Fibroblast of peridontal ligament (primary cell): ENCODE measurements around the gene TMEM253.

Source experiments
- DNase-seq: peaks from one replicate; pipeline ENCODE4 v3.0.0-alpha.2; 2010; ENCODE audit errors: extremely low read depth

The TMEM253 gene

DNA sequence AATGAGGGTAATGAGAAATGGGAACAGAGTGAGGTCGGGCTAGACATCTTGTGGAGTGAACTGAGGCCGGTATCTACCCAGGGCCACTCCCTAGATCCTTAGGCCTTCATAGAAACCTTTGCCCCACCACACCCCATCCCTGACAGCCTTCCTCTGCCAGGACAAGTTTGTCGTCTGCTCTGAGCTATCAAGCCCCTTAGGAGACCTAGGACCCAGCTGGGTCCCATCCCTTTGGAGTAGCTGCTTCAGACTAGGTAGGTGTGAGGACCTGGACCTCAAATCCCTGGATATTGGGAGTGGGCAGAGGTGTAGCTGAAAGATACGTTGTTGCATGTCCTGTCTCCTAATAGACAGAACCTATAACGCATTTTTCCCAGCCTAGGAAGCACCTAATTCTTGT, at the start of gene TMEM253:
Gene TMEM253, plus strand, starts transcription at position 136 of the 400 bp plus-strand sequence. CDS start 278 bp downstream, outside the sequence.
- DNase-seq = no peak

DNA sequence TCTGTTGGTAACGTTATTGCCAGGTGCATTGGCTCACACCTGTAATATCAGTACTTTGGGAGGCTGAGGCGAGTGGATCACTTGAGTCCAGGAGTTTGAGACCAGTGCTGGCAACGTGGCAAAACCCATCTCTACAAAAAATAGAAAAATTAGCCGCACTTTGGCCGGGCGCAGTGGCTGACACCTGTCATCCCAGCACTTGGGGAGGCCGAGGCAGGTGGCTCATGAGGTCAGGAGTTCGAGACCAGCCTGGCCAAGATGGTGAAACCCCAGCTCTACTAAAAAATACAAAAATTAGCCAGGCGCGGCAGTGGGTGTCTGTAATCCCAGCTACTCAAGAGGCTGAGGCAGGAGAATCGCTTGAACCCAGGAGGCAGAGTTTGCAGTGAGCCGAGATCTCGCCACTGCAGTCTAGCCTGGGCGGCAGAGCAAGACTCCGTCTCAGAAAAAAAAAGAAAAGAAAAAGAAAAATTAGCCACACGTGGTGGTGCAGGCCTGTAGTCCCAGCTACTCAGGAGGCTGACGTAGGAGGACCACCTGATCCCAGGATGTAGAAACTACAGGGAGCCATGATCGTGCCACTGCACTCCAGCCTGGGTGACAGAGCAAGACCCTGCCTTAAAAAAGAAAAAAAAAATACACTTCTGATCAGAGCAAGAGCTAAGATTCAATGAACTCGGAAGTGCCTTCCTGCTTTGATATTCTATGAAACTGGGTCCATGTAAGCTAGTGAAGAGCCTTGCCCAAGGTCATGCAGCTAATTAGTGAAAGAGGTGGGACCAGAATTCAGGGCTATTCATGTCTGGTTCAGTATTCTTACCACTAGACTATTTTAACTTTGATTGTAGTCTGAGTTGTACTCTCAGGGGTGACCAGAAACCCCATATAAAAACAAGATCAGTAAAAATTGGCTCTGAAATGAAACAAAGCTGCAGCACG, 47.4 kb upstream of the TMEM253 start:
- DNase-seq = no peak

DNA sequence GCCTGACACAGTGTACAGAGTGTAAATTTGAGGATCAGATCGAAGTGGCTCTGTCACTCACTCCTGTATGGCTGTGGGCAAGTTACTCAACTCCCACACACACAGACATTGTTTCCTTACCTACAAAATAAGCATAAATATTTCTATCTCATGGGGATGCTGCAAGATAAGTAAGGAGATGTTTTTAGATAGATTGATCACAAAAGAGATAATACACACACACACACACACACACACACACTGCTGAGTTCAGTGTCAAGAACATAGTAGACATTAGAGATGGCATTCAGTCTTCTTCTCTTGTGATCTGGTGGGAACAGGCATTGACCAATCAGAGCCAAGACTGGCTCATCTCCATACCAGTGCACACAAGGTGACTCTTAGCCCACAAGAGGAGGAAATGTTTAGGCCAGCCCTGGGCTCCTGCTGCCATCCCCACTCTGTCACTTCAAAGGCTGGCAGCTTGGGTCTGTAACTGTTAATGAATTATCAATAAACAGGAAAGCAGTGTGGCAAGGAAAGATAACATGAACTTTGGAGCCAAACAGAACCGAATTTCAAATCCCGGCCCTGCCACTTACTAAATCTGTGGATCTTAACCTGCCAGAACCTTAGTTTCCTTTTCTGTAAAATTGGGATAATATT, 46.6 kb upstream of the TMEM253 start:
- DNase-seq = no peak

DNA sequence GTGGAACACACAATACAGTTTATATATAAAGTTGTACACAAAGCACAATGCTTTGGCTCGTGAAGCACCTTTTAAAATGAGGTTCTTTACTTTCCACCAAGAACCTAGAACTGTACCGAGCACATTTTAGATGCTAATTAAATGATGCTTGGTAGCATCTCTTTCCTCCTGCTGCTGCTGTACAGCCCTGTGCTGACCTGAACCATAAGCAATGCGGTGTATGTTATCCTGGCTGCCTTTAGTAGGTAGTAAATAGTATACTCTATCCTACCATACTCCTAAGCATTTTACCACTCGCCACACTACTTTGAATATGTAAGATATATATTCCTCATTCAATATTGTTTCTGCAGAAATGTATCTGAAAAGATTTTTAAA, 46.1 kb upstream of the TMEM253 start:
- DNase-seq = no peak

DNA sequence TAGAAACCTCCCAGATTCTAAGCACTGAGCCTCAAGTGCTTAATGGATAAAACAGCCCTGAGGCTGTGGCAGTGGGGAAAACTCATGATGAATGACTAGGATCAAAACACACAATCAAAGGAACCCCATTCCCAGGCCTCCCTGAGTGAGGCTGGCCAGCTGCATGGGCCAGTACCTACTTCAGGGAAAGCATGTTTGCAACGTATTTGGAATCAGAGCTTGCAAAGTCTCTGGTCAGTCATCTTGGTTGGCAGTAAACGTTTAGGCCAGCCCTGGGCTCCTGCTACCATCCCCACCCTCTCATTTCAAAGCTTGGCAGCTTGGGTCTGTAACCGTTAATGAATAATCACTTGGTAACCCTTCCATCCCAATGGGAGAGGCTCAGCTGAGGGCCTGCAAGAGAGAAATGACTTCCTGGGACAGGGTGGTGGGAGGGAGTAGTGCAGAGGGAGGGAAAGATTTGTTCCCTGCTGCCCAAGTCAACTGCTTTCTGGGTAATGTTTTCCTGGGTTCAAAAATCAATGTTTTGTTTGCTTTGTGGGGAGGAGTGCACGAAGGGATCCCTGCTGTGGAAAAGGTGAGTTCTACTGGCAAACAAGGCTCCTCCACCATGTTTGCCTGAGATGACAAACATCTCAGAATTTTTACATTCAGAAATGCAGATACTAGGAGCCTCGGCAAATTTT, 45.3 kb upstream of the TMEM253 start:
- no peak for DNase-seq

DNA sequence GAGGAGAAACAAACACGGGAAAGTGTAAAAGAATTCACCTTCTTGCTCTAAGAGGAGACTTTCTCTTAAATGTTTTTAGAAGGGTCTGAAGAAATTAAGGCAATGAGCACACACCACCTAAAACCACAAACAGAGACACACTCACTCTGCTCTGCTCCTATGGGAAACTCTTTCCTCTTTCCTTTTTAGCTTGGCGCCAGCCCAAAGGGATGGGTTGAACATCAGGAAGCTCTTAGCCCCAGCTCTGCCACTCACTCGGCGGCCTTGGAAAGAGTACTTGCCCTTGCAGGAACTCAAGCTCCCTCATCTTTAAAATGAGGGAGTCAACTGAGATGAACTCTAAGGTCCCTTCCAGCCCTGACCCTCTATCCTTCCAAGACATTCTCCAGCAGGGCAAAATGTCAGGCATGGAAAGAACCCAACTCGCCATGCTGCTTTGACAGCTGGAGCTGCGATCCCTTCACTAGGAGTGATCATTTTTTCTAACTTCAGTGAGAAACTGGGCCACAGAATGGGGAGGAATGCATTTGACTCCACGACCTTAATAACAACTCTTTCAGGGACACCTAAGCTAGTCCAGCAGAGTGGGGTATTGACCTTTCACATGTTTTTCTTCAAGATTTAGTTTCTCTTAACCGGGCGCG, 44.2 kb upstream of the TMEM253 start:
- DNase-seq = peak; percentile 77

DNA sequence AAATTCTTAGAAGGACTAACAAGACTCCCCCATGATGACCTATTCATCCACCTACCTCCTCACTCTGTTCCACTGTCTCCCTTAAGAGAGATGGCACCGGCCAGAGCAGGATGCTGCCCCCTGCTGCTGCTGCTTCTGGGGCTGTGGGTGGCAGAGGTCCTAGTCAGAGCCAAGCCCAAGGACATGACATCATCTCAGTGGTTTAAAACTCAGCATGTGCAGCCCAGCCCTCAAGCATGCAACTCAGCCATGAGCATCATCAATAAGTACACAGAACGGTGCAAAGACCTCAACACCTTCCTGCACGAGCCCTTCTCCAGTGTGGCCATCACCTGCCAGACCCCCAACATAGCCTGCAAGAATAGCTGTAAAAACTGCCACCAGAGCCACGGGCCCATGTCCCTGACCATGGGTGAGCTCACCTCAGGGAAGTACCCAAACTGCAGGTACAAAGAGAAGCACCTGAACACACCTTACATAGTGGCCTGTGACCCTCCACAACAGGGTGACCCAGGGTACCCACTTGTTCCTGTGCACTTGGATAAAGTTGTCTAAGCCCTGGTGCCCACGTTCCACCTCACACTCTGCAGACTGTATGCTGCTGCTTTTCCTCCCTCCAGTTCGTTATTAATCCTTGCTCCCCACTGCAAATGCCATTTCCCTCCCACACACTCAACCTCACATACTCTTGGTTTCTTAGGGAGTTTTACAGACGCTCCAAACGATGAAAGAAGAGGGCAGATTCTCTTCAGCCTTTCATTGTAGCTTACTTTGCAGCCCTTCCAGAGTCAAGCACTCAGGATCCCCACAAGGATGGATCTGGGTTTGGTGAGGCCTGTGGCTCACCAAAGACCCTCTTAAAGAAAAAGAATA, 42.8 kb upstream of the TMEM253 start, which contains the start of gene RNASE8:
Gene RNASE8, plus strand, starts transcription at position 20 of the 873 bp plus-strand sequence. Its CDS starts 71 bp downstream, at position 91.
- peak; percentile 23 for DNase-seq

DNA sequence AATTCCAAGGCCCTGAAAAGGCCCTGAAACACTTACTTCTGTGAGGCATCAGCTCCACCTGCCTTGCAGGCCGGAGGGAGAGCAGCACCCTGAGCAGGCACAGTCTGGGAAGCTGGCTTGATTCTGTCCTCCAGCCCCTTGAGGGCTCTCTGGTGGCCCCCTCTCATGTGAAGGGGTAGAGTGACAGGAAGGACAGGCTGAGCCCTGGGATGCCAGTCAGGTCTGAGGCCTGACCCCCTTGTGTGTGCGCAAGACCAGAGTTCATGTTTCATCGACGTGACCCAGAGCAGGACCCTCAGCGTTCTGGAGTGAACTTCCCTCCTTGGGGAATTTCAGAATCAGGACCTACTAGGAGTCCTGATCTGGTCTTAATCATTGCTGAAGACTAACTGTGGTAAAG, 42.0 kb upstream of the TMEM253 start:
- no peak for DNase-seq

DNA sequence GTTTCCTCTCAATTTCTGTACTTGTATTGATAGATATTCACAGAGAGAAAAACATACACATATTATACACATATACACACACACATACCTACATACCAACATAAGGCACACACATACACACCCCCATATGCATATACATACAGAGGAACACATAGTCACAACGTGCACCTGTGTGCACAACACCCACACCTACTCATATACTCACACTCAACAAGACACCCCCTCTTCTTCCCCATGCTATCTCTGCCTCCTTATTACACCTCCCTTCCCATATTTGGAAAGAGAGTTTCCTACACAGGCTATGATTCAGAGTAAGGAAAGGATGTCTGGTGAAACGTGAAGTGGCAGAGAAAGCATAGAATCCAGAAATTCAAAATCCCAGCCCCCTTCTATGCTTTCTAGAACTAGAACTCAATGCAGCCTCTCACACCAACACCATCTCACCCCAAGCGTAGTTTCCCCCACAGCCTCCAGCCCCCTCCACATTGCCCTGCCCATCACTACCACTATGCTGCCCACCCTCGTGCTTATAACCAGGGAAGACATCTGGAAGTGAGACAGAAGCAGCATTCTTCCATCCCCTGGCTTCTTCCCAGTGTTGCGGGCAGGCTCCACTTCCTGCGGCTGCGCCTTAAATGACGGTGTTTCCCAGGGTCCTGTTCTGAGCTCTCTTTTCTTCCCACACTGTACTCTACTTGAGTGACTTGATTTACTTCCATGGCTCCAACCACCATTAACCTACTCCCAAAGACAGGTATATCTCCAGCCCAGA, 40.8 kb upstream of the TMEM253 start:
- peak; percentile 46 for DNase-seq

DNA sequence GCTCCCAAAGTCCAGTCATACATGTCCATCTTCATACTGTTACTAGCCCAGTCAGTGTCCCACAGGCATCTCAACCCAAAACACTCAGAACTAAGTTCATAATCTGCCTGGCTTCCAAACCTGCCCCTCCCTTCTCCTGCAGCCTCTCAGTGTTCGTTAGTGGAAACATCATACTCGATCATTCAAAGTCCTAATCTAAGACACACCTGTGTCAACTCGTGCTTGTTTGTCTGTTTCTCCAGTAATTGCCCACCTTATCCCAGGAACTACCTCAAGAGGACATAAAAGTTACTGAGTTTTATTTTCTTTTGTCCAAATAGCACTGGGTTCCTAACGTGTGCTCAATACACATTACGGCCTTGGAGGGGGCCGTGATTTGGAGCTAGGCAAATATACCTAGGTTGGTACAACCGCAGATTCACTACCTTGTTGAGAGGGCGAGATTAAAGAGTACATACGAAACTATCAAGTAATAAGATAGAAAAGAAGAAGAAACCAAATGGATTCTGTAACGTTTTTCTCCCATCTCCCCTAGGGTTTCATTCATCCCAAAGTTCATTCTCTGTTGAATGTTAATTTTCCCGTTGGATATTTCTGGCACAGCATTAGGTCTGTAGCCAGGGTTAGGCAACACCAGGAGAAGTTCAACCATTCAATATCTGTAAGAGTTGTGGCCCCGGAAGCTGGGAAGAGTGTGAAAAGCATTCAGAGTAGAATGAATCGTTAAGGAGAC, 40.1 kb upstream of the TMEM253 start:
- no peak for DNase-seq

DNA sequence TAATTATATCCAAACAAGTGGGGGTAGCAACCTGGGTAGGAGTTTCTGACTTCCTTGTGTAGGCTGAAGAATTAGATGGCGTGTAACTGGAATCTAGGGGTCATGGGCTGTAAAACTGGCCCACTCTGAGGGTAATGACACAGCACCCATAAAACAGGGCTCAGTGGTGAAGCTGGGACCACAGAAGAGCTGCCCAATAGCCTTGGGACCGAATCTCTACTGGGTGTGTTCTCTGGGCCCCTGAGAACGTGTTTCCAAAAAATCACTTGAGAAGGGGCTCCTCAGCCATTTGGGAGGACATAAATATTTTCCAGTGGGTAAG, 39.6 kb upstream of the TMEM253 start:
- DNase-seq = no peak

DNA sequence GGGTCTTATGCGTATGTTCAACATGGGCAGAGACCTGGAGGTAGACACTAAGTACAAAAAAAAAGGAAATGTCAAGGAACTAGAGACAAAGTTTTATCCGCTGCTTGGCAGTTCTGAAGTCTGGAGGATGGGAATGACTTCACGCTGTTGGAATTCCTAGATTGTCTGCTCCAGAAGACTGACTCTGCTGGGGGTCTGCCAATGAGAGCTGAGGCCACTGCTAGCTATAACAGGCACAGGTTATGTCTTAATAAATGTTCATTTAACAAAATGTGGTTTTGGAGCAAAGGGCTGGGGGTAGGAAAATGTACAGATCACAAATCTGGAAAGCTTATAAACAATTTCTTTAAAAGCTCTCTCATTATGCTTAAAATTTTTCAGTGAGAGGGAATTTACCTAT, 37.4 kb upstream of the TMEM253 start:
- peak; percentile 75 for DNase-seq

DNA sequence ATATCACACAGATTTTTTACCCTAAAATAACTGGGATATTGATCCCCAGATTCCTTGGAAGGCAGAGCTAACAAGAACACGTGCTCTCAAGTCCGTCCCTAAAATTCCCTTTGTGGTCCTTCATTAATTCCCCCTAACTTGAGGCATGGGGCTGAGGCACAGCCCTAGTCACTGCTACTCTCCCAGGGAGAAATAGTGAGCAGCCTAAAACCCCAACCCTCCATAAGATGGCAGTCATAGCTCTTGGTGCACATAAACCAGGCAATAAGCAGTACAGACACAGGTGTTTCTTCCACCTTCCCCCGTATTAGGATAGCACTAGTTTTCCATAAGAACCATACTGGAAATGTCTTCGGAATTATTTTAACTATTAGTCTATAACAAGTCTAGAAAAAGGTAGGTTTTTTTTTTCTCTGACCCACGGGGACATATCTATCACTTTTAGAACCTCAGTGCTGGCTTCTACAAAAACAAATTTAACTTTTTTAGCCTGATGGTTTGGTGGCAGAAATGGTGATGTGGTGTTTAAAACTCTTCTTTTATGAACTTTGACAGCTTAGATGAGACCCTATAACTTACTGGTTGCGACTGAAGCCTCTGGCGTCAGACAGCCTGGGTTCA, 33.9 kb upstream of the TMEM253 start:
- peak; percentile 16 for DNase-seq

DNA sequence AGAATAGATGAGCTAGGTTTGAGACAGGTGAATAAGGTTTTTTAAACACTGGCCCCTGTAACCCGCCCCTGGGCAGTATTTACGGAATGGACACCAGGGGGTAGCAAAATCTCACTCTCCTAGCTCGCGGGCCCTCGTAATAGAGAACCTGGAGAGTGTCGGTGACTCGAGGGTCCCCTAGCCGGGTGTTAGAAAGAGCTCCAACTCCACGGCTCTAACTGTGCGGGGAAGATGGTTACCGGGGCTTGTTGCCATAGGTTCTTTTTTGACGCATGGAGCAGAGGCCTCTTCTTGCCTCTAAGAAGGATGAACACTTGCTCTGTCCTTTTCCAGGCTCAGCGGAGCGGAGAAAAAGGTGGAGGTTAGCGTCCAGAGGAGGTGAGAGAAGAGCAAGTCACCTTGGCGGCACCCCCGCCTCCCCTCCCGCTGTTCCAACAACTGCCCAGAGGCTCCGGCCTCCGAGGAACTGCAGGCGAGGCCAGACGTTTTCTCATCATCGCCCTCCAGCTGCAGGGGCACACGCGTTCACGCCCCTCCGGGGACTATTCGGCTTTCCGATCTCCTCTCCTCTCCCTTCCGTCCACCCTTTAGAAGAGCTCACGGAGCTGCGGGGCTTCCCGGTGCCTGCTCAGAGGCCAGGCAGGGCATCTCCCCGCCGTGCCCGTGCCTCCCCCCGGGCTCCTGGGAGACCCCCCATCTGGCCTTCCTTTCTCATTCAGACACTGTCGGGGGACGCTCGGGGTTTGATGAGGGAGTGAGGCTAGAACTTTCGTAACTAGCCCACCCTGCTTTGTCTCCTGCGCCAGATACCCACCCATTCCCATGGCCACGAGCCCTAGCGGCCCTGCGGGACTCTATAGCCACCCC, 32.1 kb upstream of the TMEM253 start:
- DNase-seq = peak; percentile 67

DNA sequence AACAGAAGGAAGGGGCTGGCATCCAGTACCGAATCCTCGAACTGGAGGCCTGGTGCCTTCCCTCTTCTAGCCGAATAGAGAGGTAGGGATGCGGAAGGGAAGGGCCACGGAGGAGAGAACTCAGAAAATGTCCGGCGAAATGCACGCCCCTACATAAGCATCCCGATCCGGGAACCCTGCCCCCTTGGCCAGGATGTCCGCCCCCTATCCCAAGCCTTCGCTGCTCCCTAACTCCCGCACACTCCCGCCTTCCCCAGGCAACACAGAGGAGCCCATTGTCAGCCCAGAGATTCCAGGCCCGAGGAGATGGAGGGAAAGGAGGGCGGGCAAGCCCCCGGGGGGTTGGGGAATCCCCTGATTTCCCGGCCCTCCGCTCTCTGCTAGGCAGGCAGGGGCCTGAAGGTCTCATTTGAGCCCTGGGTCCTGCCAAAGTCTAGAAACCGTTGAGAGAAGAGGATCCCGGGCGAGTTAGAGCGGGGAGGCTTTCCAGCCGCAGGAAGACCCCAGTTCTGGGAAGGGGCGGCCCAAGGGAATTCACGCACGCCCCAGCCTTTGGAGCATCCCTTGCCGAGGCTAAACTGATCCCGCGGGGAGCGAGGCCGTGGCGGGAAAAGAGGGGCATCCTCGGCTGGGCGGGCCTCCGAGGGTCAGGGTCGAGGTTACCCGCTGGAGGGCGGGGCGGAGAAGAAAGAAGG, 31.3 kb upstream of the TMEM253 start:
- DNase-seq = peak; percentile 40

DNA sequence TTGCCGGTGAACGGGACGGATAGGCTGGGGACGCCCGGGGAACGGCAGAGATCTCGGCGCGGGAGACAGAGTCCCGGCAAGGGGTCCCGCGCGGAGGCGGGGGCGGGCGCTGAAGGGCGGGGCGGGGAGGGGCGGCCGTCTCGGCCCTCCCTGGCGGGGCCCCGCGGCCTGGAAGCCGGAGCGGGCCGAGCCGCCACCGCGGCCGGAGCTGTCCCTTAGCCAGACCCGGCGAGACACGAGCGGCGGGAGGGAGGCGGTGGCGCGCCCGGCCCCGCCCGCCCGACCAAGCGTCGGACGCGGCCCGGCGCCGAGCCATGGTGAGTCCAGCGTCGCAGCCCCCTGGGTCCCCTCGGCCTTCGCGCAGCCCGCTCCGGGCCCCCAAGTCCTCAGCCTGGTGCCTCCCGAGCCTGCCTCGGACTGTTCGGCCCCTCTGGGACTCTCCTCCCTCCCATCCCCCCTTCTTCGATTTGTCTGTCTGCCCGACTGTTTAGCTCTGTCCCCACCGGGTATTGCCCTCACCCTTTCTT, 30.7 kb upstream of the TMEM253 start, which contains the start of gene ARHGEF40:
Gene ARHGEF40, plus strand, starts transcription at position 222 of the 527 bp plus-strand sequence. Its CDS starts 93 bp downstream, at position 315.
- no peak for DNase-seq

DNA sequence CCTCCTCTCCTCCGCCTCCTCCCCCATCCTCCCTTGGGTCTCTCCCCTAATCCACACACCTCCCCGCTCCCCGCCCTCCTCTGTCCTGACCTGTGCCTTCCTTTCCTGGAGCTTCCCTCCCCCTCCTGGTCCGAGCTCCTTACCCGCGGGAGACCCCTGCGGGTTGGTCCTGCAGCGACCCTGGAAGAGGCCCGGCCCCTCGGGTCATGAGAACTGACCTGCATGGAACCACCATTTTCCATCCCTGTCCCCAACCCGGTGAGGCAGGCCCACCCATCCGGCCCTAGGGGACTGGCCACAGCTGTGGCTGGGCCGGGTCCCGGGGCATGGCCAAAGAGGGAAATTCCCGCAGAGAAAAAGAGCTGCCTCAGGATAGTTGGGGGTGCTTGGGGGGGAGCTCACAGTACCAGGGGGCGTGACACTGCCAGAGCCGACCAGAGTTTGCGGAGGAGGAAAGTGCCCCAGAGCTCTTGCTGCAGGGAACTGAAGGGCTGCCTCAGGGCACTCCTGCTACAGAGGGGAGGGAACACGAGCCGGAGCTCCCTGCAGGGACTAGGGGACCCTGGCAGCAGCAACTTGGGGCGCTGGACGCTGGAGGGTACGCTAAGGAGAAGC, 30.1 kb upstream of the TMEM253 start:
- peak; percentile 34 for DNase-seq
